ENCODE data around the gene NAMPT. TPM values are rescaled to one million over a fixed set of nuclear protein-coding genes. Genes with fewer than 3 reads are reported as not detected.

The NAMPT gene
- total and polyA plus RNA-seq, 8 donors = 24.5 to 127 (median 59.1) TPM

DNA sequence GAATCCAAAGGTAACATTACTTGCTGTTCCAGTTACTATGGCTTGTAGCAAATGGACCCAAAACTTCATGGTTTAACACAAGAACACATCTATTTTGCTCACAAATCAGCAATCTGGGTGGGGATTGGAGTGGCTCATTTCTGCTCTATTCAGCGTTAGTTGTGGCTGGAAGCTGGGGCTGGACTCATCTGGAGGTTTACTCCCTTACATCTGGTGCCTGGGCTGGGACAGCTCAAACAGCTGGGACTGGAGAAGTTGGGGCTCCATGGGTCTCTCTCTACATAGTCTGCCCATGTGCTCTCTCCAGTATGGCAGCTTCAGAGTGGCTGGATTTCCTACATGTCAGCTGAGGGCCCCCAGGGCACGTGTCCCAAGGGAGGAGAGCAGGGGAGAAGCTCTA is 33.7 kb upstream of the NAMPT start:
- no peaks in the 10 kb centered on the region for H3K9me3 ChIP-seq
- intact Hi-C loops (cut with DNase I) = no loop called here
- 69 to 81% methylated on average over 2 of the region's 2 CpGs for WGBS, 2 donors
- no peak for ATAC-seq
- no peak for FAIRE-seq
- H3K27ac ChIP-seq = no peak overlapping the region
- H3K36me3 ChIP-seq = no peaks in the 10 kb centered on the region
- H3K4me1 ChIP-seq = no peaks in the 10 kb centered on the region
- H3K27me3 ChIP-seq = no peaks in the 10 kb centered on the region
- no peak overlapping the region for H3K4me3 ChIP-seq
- no peak for DNase-seq
- TF ChIP-seq, protein P1, sequence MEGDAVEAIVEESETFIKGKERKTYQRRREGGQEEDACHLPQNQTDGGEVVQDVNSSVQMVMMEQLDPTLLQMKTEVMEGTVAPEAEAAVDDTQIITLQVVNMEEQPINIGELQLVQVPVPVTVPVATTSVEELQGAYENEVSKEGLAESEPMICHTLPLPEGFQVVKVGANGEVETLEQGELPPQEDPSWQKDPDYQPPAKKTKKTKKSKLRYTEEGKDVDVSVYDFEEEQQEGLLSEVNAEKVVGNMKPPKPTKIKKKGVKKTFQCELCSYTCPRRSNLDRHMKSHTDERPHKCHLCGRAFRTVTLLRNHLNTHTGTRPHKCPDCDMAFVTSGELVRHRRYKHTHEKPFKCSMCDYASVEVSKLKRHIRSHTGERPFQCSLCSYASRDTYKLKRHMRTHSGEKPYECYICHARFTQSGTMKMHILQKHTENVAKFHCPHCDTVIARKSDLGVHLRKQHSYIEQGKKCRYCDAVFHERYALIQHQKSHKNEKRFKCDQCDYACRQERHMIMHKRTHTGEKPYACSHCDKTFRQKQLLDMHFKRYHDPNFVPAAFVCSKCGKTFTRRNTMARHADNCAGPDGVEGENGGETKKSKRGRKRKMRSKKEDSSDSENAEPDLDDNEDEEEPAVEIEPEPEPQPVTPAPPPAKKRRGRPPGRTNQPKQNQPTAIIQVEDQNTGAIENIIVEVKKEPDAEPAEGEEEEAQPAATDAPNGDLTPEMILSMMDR (IDR thresholded peaks at IDR 0.05) = no peak

DNA sequence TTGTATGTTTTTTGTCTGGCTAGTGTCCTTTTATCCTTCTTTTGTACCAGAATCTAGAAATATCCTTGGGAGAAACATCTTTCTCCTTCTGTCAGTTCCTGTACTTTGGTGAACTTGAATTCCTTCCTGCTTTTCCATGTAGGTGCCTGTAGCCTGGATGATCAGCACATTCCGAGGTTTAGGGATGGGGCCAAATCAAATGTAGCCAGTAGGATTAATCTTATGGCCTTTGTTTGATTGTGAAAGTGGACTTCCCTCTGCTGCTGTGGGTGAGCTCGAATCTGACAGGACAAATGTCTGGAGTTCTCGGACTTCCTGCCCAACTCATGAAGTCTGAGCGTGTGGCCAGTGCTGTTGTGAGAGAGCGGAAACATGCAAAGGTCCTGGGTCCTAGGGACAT is 33.2 kb upstream of the NAMPT start:
- 66 to 82% methylated on average over 5 of the region's 5 CpGs for WGBS, 2 donors
- Histone ChIP-seq H3K27me3 (no peaks in the 10 kb centered on the region), H3K4me3 (no peak overlapping the region), H3K9me3 (no peaks in the 10 kb centered on the region), H3K4me1 (no peaks in the 10 kb centered on the region), H3K27ac (no peak overlapping the region), H3K36me3 (no peaks in the 10 kb centered on the region)
- DNase-seq = no peak
- TF ChIP-seq, protein P1 (IDR thresholded peaks at IDR 0.05) = no peak
- no peak for FAIRE-seq
- intact Hi-C loops (cut with DNase I) = no loop called here
- ATAC-seq = no peak

DNA sequence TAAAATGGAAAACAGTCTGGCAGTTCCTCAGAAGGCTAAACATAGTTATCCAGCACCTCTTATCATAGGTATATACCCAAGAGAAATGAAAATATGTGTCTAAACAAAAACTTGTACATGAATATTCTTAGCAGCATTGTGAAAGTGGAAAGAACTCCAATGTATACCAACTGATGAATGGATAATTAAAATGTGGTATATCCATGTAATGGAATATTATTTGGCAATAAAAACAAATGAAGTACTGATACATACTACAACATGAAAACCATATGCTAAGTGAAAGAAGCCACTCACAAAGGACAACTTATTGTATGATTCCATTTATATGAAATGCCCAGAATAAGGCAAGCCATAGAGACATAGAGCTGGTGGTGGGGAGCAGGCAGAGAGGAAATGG is 32.2 kb upstream of the NAMPT start:
- H3K4me3 ChIP-seq = no peak overlapping the region
- no peak for ATAC-seq
- H3K27ac ChIP-seq = no peak overlapping the region
- no peaks in the 10 kb centered on the region for H3K9me3 ChIP-seq
- no peaks in the 10 kb centered on the region for H3K36me3 ChIP-seq
- intact Hi-C loops (cut with DNase I) = no loop called here
- H3K27me3 ChIP-seq = no peaks in the 10 kb centered on the region
- no peaks in the 10 kb centered on the region for H3K4me1 ChIP-seq
- TF ChIP-seq, protein P1 (IDR thresholded peaks at IDR 0.05) = no peak
- no peak for DNase-seq
- FAIRE-seq = no peak

DNA sequence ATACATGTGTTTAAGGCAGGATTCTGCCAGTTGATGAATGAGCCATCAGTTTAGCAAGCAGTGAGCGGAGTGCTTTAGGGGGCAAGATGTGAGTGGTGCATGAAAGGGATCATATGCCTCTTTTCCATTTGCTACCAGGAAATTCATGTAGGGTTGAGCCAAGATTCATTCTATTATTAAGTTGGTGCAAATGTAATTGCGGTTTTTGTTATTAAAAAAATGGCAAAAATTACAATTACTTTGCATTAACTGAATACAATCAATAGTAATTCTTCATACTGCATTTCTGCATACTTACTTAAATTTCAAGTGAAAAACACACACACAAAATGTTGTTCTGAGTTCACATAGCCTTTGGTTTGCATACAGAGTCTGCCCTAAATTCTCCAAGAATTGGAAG is 30.1 kb upstream of the NAMPT start:
- H3K27ac ChIP-seq = no peak overlapping the region
- no peak for ATAC-seq

DNA sequence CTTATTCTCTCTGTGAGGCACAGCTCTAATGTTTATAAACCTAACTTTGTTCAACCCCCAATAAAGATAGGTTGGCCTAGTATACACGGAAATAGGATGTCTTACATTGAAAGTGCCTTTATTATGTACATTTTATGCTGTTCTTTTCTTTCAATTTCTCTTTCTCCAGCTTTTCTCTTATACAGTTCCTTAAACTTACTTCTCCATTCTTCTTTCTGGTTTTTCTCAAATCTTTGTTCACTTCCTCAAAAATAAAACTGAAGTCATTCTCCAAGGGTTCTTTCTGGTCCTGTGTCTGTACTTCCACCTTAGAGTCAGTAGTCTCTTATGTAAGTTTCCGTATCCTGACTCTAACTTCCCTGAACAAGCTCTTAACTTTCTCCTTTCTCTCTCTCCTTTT is 29.2 kb upstream of the NAMPT start:
- intact Hi-C loops (cut with DNase I) = no loop called here
- ATAC-seq (peak in 2 of 4 donors; percentile 52 to 65), DNase-seq (no peak), FAIRE-seq (no peak)
- Histone ChIP-seq H3K27me3 (no peaks in the 10 kb centered on the region), H3K4me1 (no peaks in the 10 kb centered on the region), H3K9me3 (no peaks in the 10 kb centered on the region), H3K27ac (peak overlapping the region in 2 of 4 donors; percentile 30 to 34), H3K4me3 (no peak overlapping the region), H3K36me3 (no peaks in the 10 kb centered on the region)
- WGBS, 2 donors = 66 to 77% methylated on average over 2 of the region's 2 CpGs
- TF ChIP-seq, protein P1 (IDR thresholded peaks at IDR 0.05) = no peak

More for the DNA sequence above, 30.1 kb upstream of the NAMPT start:
- no peaks in the 10 kb centered on the region for H3K9me3 ChIP-seq
- H3K27me3 ChIP-seq = no peaks in the 10 kb centered on the region
- TF ChIP-seq, protein P1 (IDR thresholded peaks at IDR 0.05) = no peak
- H3K4me1 ChIP-seq = no peaks in the 10 kb centered on the region
- FAIRE-seq (no peak), DNase-seq (no peak)
- H3K36me3 ChIP-seq = no peaks in the 10 kb centered on the region
- intact Hi-C loops (cut with DNase I) = no loop called here
- no peak overlapping the region for H3K4me3 ChIP-seq
- 84 to 88% methylated on average over 2 of the region's 2 CpGs for WGBS, 2 donors

Data from pancreas (tissue), 10 donors.